Fibroblast of lung (primary cell): ENCODE results near the gene METTL16.

Experiments
- CTCF ChIP-seq, 2 donors: IDR thresholded peaks in 1 of 2; conservative IDR thresholded peaks in 1 of 2; 1 replicate in 1 of 2; 2 replicates in 1 of 2; pipeline ENCODE4 v1.5.1; 2011 to 2012; ENCODE audit warnings: low read length in 2 of 2, control low read depth in 1 of 2, inconsistent platforms in 1 of 2, low read depth in 1 of 2, mild to moderate bottlenecking in 1 of 2
- EZH2 ChIP-seq: IDR thresholded peaks from 2 replicates; pipeline ENCODE4 v1.5.1; 2012; ENCODE audit warnings: low read length, control low read depth, mild to moderate bottlenecking; ENCODE audit errors: missing control alignments

- TF ChIP-seq CTCF (conservative IDR thresholded peaks at IDR 0.05 in 1 of 2, IDR thresholded peaks at IDR 0.05 in 1 of 2; ENCODE audit: low read depth in 1 of 2, low read length in 2 of 2) (no peak), EZH2 (no peak)
These were observed 39.8 kb upstream of the METTL16 start for GRCh38 chr17:2551493-2551892.
